Right renal pelvis (tissue), 4 donors: ENCODE results near the gene KPRP. TPM values are rescaled to one million over a fixed set of nuclear protein-coding genes. Genes with fewer than 3 reads are reported as not detected.

ENCODE experiments used
- DNase-seq, 4 donors: peaks; one replicate each; pipeline ENCODE4 v3.0.0-alpha.2; 2013; ENCODE audit warnings: low read depth in 4 of 4, low spot score in 3 of 4, missing footprints in 1 of 4
- polyA plus RNA-seq, 4 donors: library from polyadenylated mRNA; unstranded; fragments of 120-200 nt; gene quantifications; one replicate each; pipeline ENCODE4 v1.2.1, GENCODE V29; 2013; ENCODE audit not compliant: insufficient read length in 4 of 4

Gene KPRP
- polyA plus RNA-seq = not detected

GRCh38 chr1:152757747-152758146, at the start of gene KPRP:
KPRP (plus strand) TSS chr1:152758025; CDS start chr1:152759589, 1,564 bp downstream.
- no peak for DNase-seq

- no peak for DNase-seq
Observed at GRCh38 chr1:152718238-152718637, 39.6 kb upstream of the KPRP start.

GRCh38 chr1:152725261-152725660, 32.6 kb upstream of the KPRP start:
- no peak for DNase-seq

DNA sequence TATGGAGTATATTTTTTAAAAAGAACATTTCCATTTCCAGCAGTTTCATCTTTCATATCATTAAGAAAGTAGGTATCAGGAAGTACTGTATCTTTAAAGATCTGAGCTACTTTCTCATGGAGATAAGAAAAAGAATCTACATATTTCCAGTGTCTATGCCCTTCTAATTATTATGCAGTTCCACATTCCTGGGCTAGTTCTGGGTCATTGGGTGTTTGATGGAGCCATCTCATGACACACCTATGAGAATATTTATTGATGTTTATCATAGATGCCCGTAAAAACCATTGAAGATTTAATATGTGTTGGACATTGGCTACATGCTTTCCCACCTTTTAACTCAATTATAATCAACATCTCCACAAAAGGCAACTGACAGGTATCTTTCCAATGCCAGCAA, 28.8 kb upstream of the KPRP start:
- DNase-seq = no peak

DNA sequence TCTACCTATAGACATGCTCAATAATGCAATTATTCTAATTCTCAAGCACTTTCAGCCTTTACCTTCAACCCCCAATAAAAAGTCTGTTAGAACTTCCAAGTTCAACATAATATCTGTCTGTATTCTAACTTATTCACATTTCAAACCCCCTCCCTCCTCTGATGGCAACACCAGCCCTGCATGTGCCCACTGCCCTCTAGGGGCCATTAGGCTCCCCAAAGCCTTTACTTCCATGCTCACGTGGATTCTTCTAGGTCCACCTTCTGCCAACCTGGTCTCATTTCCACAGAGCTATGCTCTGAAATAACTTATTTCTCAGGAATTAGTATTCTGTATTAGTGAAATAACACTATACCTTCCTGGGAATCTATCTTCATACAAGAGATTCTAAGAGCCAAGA, 22.2 kb upstream of the KPRP start:
- no peak for DNase-seq

- DNase-seq = no peak
Observed at GRCh38 chr1:152737997-152738396, 19.8 kb upstream of the KPRP start.

DNA sequence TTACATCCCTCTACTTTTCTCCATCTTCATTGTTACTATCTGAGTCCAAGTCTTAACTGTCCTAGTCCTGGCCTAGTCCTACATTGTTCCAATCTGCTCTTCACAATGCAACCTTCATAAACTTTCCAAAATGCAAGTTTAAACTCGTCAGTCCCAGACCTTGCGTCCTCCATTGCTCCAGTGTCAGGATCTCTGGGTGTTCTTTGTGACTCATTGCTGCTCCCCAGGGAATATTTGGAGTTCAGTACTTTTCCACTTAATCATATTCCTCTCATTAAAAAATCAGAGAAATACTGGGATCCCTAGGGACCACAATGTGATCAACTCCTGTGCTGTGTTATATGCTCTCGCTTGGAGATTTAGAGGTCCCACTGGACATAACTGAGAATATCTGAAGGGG, 18.0 kb upstream of the KPRP start:
- DNase-seq = no peak

GRCh38 chr1:152741656-152742055, 16.2 kb upstream of the KPRP start:
- DNase-seq = no peak

- no peak for DNase-seq
Observed at GRCh38 chr1:152743371-152744145, 14.3 kb upstream of the KPRP start.

GRCh38 chr1:152745289-152745704, 12.5 kb upstream of the KPRP start:
- no peak for DNase-seq

DNA sequence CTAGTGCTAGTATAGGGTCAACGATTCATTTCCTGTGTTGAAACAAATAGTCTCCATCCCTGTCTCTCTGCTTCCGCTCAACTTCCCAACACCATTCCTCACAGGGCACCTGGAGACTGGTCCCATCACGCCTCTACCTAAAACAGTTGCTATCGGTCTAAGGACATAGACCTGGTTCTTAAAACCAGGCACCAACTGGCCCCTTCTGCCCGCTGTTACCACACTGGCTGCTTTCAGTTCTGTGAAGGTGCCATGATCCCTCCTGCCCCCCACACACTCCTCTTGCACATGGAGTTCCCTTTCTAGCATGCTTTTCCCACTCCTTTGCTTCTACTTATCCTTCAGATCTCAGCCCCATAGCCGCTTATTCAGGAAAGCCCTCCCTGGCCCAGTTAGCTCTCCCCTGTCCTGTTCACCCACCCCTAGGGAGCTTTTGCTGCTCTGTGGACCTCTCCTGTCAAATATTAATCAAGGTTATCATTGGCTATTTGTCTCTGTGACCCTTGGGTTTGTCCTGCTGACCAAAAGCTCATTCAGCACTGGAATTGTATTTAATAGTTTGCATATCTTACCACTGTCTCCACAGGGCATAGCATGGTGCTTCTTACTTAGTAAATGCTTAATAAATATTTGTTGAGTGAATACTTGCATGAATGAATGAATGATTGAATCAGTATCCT, 11.9 kb upstream of the KPRP start:
- no peak for DNase-seq

DNA sequence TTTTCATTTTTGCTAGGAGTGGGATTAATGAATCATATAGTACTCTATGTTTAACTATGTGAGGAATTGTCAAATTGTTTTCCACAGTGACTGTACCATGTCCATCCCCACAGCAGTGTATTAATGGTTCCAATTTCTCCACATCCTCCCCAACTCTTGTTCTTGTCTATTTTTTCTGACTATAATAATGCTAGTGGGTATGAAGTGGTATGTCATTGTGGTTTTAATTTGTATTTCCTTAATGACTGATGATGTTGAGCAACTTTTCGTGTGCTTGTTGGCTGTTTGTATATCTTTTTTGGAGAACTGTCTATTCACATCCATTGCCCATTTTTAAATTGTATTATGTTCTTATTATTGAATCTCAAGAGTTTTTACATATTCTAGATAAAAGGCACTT, 10.0 kb upstream of the KPRP start:
- no peak for DNase-seq

- no peak for DNase-seq
Observed at GRCh38 chr1:152752225-152752624, 5.6 kb upstream of the KPRP start.

GRCh38 chr1:152753586-152753985, 4.2 kb upstream of the KPRP start:
- no peak for DNase-seq

DNA sequence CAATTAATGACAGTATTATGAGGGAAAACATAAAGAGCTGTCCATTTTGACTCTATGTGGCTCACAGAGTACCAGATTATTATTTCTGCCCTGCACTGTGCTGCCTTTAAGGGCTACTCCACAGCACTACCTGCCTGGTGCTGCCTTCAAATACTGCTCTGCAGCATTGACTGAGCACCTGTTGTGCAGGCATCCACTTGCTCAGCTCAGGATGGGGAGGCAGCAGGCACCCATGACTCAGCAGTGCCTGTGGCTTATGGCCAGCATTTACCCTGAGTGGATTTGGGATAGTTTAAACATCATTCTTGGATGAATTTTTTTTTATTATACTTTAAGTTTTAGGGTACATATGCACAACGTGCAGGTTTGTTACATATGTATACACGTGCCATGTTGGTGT, 953 bp upstream of the KPRP start:
- no peak for DNase-seq

GRCh38 chr1:152758636-152759035, 811 bp downstream of the KPRP start:
- DNase-seq = no peak

GRCh38 chr1:152759453-152760173, 1.8 kb downstream of the KPRP start:
- DNase-seq = no peak

DNA sequence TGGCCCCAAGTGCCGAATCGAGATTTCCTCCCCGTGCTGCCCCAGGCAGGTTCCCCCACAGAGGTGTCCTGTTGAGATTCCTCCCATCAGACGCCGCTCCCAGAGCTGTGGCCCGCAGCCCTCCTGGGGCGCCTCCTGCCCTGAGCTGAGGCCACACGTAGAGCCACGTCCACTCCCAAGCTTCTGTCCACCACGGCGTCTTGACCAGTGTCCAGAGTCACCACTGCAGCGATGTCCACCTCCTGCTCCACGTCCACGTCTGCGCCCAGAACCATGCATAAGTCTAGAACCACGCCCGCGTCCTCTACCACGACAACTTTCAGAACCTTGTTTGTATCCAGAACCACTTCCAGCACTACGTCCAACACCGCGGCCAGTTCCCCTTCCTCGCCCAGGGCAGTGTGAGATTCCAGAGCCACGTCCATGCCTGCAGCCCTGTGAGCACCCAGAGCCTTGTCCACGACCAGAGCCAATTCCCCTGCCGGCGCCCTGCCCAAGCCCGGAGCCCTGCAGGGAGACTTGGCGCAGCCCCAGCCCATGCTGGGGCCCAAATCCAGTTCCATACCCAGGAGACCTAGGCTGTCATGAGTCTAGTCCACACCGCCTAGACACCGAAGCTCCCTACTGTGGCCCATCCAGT, 2.8 kb downstream of the KPRP start:
- DNase-seq = no peak

GRCh38 chr1:152761609-152762213, 3.9 kb downstream of the KPRP start:
- DNase-seq = no peak

DNA sequence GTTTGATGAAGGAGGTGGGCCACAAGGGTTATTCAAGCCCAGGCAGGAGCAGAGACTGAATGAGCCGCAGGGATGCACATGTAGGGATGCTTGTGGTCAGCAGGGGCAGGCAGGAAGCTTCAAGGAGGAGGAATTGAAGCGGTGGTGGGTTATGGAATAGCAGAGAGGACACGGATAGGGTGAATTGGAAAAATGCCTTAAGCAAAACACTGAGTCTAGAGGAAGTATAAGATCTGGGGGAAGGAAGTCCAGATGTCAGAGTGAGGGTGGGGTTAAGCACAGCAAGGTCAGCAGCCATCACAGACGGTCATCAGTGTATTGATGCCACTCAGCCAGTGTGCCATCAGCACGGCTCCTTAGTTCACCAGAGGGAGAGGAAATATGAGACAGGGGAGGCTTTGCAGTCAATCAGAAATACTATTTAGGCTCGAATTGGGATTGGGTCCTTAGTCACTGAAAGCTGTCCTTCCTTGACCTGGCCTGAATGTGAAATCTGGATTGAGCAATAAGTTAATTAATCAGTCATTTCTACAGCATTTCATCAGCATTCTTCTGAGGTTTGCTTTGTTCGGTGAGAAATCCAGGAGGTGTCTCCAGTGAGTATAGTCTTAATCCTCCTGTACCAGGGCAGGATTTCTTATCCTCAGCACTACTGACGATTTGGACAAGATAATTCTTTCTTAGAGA, 11.2 kb downstream of the KPRP start:
- DNase-seq = no peak
